ENCODE results near the gene SH3BP1. TPM values are rescaled to one million over a fixed set of nuclear protein-coding genes. Genes with fewer than 3 reads are reported as not detected.

Gene SH3BP1
- total and polyA plus RNA-seq, 2 of the 13 experiments (the other 11 are each of a cell fraction or from before 2014, with no cell fraction given): 8.4 to 18.5 TPM

DNA sequence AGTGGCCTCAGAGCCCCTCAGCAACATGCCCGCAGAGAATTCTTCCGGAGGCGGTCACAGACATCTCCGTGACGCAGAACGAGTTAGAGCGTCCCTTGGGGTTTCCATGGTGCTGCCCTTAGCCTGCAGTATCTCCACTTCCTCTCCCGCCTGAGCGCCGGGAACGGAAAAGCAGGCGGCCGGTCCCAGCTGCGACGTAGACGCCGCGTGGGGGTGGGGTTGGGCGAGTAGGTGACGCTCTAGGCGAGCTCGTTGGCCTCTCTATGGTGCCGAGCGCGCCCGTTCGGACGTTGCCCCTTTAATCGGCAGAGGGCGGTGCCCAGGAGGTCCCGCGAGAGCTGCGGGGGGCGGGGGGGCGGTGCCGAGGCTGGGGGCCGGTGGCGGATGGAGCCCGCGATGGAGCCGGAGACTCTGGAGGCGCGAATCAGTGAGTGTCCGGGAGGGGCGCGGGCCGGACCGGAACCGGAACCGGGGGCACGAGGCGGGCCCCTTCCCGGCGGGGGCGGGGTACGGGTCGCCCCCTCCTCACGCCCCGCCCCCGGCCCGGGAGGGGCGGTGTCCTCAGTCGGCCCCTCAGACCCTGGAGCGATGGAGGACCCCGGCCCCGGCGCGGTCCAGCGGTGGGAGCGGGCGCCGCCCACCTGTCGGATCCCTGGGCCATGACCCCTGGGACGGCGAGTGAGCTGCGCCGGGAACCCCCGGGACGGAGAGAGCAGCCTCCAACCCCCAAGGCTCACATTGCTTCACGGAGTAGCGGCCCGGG lies 30.8 kb upstream of the SH3BP1 start, which contains the start of gene GGA1 (continued):
- TF ChIP-seq, protein P1, sequence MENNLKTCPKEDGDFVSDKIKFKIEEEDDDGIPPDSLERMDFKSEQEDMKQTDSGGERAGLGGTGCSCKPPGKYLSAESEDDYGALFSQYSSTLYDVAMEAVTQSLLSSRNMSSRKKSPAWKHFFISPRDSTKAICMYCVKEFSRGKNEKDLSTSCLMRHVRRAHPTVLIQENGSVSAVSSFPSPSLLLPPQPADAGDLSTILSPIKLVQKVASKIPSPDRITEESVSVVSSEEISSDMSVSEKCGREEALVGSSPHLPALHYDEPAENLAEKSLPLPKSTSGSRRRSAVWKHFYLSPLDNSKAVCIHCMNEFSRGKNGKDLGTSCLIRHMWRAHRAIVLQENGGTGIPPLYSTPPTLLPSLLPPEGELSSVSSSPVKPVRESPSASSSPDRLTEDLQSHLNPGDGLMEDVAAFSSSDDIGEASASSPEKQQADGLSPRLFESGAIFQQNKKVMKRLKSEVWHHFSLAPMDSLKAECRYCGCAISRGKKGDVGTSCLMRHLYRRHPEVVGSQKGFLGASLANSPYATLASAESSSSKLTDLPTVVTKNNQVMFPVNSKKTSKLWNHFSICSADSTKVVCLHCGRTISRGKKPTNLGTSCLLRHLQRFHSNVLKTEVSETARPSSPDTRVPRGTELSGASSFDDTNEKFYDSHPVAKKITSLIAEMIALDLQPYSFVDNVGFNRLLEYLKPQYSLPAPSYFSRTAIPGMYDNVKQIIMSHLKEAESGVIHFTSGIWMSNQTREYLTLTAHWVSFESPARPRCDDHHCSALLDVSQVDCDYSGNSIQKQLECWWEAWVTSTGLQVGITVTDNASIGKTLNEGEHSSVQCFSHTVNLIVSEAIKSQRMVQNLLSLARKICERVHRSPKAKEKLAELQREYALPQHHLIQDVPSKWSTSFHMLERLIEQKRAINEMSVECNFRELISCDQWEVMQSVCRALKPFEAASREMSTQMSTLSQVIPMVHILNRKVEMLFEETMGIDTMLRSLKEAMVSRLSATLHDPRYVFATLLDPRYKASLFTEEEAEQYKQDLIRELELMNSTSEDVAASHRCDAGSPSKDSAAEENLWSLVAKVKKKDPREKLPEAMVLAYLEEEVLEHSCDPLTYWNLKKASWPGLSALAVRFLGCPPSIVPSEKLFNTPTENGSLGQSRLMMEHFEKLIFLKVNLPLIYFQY (CRISPR knock-in tag; IDR thresholded peaks at IDR 0.05; ENCODE audit: borderline replicate concordance): peak; percentile 100
- TF ChIP-seq NR3C1 (CRISPR knock-in tag; IDR thresholded peaks at IDR 0.05) (no peak), SNAI1 (CRISPR knock-in tag; IDR thresholded peaks at IDR 0.05; ENCODE audit: borderline replicate concordance) (0 out of 2 replicates have a peak, but pooled peaks have one; percentile 29), FOXC1 (CRISPR knock-in tag; IDR thresholded peaks at IDR 0.05; ENCODE audit: borderline replicate concordance) (peak; percentile 17; the same call in 1 of the 2 replicates), ZNF337 (CRISPR knock-in tag; IDR thresholded peaks at IDR 0.05; ENCODE audit: borderline replicate concordance, low read depth) (no peak), ZNF530 (CRISPR knock-in tag; IDR thresholded peaks at IDR 0.05; ENCODE audit: low read depth) (no peak), MBNL3 (CRISPR knock-in tag; conservative IDR thresholded peaks at IDR 0.05) (no peak), ZNF317 (CRISPR knock-in tag; IDR thresholded peaks at IDR 0.05) (peak; percentile 60; the same call in 1 of the 2 replicates), ATF7 (IDR thresholded peaks at IDR 0.05) (no peak), ATF7 (CRISPR knock-in tag; IDR thresholded peaks at IDR 0.05) (peak; percentile 75), PHF20 (CRISPR knock-in tag; IDR thresholded peaks at IDR 0.05) (peak; percentile 89), MEIS2 (CRISPR knock-in tag; IDR thresholded peaks at IDR 0.05) (peak; percentile 52), ZNF44 (CRISPR knock-in tag; IDR thresholded peaks at IDR 0.05) (peak; percentile 91; the same call in 1 of the 2 replicates), FOXA1 (IDR thresholded peaks at IDR 0.05) (no peak), FOXA1 (CRISPR knock-in tag; IDR thresholded peaks at IDR 0.05) (0 out of 2 replicates have a peak, but pooled peaks have one; percentile 26), SP4 (CRISPR knock-in tag; IDR thresholded peaks at IDR 0.05) (peak; percentile 60; the same call in 1 of the 2 replicates), HOXA3 (CRISPR knock-in tag; IDR thresholded peaks at IDR 0.05) (peak; percentile 91), ZNF772 (CRISPR knock-in tag; IDR thresholded peaks at IDR 0.05) (peak; percentile 61; the same call in 1 of the 2 replicates)
- TF ChIP-seq, protein P2, sequence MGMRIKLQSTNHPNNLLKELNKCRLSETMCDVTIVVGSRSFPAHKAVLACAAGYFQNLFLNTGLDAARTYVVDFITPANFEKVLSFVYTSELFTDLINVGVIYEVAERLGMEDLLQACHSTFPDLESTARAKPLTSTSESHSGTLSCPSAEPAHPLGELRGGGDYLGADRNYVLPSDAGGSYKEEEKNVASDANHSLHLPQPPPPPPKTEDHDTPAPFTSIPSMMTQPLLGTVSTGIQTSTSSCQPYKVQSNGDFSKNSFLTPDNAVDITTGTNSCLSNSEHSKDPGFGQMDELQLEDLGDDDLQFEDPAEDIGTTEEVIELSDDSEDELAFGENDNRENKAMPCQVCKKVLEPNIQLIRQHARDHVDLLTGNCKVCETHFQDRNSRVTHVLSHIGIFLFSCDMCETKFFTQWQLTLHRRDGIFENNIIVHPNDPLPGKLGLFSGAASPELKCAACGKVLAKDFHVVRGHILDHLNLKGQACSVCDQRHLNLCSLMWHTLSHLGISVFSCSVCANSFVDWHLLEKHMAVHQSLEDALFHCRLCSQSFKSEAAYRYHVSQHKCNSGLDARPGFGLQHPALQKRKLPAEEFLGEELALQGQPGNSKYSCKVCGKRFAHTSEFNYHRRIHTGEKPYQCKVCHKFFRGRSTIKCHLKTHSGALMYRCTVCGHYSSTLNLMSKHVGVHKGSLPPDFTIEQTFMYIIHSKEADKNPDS (CRISPR knock-in tag; IDR thresholded peaks at IDR 0.05): no peak; the same call in 1 of the 2 replicates
- TF ChIP-seq, protein P3, sequence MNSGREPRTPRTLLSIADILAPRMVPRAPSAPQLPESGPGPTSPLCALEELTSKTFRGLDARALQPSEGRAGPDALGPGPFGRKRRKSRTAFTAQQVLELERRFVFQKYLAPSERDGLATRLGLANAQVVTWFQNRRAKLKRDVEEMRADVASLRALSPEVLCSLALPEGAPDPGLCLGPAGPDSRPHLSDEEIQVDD (CRISPR knock-in tag; IDR thresholded peaks at IDR 0.05; ENCODE audit: borderline replicate concordance): peak; percentile 28; the same call in 1 of the 2 replicates
- TF ChIP-seq, protein P4, sequence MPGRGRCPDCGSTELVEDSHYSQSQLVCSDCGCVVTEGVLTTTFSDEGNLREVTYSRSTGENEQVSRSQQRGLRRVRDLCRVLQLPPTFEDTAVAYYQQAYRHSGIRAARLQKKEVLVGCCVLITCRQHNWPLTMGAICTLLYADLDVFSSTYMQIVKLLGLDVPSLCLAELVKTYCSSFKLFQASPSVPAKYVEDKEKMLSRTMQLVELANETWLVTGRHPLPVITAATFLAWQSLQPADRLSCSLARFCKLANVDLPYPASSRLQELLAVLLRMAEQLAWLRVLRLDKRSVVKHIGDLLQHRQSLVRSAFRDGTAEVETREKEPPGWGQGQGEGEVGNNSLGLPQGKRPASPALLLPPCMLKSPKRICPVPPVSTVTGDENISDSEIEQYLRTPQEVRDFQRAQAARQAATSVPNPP (CRISPR knock-in tag; IDR thresholded peaks at IDR 0.05): 0 out of 2 replicates have a peak, but pooled peaks have one; percentile 57

Data from HepG2 (cell line).